ENCODE results near the gene BCL7B. TPM values are rescaled to one million over a fixed set of nuclear protein-coding genes. Genes with fewer than 3 reads are reported as not detected.

Gene BCL7B
- total RNA-seq (2022; extraction: Qiagen RNA extraction; ENCODE audit: low read depth) = 56.9 to 78.1 TPM (median 68.8 TPM) in 5 replicates

DNA sequence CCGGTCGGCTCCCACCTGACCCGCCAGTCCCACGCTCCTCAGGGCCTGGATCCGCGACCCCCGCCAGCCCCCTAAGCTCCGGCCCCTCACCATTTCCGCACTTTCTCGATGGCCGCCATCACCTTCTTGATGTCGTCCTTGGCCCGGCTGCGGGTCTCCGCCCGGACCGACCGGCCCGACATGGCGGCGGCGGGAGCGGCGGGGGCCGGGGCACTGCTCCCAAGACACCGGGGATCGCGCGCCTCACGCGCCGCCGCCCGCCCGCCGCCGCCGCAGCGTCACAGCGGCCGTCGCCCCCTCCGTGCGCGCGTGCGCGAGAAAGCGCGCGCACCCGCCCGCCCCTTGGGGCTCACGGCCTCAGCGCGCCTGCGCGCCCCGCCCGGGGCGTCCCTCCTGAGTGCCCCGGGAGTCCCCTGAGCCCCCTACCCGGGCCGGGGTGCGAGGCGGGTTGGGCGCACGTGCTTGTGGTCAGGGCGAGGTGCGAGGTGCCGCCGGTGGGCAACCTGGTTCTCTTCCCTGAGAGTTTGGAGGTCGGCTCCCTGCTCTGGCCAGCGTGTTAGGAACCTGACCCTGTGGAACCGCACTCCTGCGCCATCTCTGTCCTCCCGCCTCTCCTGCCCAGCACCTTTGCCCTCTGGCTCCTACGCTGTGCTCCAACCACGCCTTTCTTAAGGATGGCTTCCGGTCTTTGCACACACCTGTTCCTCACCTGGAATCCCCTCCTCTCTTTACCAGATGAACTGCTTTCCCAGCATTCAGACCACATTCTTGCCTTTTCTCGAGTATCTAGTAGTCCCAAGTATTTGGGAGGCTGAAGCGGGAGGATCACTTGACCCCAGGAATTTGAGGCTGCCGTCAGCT is at the start of gene BCL7B:
BCL7B (minus strand) TSS at position 294 of the 861 bp plus-strand sequence; CDS start at position 182, 112 bp downstream.

DNA sequence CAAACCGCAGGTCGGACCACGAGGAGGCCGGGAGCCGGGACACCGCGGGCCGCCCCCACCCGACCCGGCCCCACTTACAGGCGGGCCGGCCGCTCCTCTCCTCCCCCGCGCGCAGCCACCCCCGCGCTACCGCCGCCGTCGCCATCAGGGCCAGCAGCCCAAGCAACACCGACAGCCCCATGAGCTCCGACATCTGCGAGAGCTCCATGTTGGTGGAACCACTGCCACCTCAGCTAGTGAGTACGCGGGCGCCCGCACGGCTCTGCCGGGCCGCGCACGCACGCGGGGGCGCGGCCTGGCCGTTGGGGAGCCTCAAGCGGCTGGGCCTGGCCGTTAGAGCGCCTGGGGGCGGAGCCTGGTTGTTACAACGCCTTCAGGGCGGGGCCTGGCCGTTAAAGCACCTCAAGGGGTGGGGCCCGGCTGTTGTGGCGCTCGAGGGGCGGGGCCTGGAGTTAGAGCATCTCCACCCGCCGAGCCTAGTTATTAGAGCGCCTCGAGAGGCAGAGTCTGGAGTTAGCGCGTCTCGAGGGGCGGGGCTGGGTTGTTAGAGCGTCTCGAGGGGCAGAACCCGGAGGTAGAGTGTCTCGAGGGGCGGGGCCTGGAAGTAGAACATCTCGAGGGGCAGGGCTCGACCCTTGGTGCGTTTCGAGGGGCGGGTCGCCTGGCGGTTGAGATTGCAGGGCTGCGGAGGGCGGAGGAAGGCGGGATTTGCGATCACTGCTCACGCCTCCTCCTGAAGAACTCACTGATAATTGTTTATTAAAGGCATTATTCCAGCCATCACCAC is 21.0 kb upstream of the BCL7B start, which contains the start of gene TBL2:
TBL2 (minus strand) TSS at position 238 of the 787 bp plus-strand sequence; CDS start at position 208, 30 bp downstream.

DNA sequence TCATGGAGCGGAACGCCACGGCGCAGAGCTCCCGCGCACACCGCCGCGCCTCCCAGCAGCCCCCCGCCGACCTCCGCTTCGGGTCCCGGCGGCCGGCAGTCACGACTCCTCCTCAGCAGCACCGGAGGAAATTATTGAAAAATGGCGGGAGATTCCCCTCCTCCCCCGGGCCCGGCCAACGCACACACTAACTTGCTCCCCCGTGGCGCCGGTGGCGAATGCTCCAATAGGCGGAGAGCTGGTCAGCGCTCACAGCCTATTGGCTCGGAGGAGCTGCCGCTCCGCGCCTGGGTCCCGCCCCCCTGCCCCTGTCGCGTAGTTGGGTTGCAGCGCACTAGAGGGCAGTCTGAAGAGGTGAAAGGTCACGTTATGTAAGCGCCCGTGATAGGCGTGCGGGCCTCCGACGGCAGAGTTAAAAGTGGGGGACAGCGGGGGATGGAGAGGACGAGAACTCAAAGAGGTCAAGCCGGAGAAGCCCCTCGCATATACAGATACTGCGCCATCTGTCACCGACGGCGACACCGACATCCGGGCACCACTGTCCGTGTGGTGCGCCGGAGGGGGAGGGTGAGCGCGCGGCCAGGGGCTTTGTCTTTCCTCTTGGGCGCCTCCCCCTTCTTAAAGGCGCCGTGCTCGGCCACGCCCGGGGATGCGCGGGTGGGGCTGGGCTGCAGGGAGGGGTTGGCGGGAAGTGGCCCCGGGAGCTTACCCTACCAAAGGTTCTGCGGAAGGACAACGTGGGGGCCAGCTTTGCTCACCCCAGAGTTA is 35.2 kb downstream of the BCL7B start, which contains the start of gene BAZ1B:
BAZ1B (minus strand) TSS at position 189 of the 768 bp plus-strand sequence. CDS start 360 bp downstream, outside the sequence.

Other genes starting within 250 kb of the BCL7B start
- gene NSUN5, start 248.9 kb downstream of the BCL7B start, total RNA-seq (2022; extraction: Qiagen RNA extraction; ENCODE audit: low read depth) = 43.3 to 66.7 TPM (median 59.9 TPM) in 5 replicates
- gene TRIM50, start 229.6 kb downstream of the BCL7B start, total RNA-seq (2022; extraction: Qiagen RNA extraction; ENCODE audit: low read depth) = not detected in 5 replicates
- gene FKBP6, start 229.5 kb downstream of the BCL7B start, total RNA-seq (2022; extraction: Qiagen RNA extraction; ENCODE audit: low read depth) = not detected in 5 replicates
- 0.67 to 2.5 TPM (median 2.1 TPM) in 5 replicates for gene FZD9, start 123.9 kb downstream of the BCL7B start, total RNA-seq (2022; extraction: Qiagen RNA extraction; ENCODE audit: low read depth)
- 53.5 to 68.3 TPM (median 62.9 TPM) in 5 replicates for gene BAZ1B, start 35.4 kb downstream of the BCL7B start, total RNA-seq (2022; extraction: Qiagen RNA extraction; ENCODE audit: low read depth)
- 45.9 to 53.3 TPM (median 53.2 TPM) in 5 replicates for gene TBL2, start 20.9 kb upstream of the BCL7B start, total RNA-seq (2022; extraction: Qiagen RNA extraction; ENCODE audit: low read depth)
- 0.38 to 1.5 TPM (median 0.91 TPM) in 5 replicates for gene MLXIPL, start 66.8 kb upstream of the BCL7B start, total RNA-seq (2022; extraction: Qiagen RNA extraction; ENCODE audit: low read depth)
- gene VPS37D, start 110.1 kb upstream of the BCL7B start, total RNA-seq (2022; extraction: Qiagen RNA extraction; ENCODE audit: low read depth) = 2.6 to 7.3 TPM (median 5.4 TPM) in 5 replicates
- 8.1 to 11.1 TPM (median 9.7 TPM) in 5 replicates for gene DNAJC30, start 125.8 kb upstream of the BCL7B start, total RNA-seq (2022; extraction: Qiagen RNA extraction; ENCODE audit: low read depth)
- gene BUD23, start 125.9 kb upstream of the BCL7B start, total RNA-seq (2022; extraction: Qiagen RNA extraction; ENCODE audit: low read depth) = 126 to 151 TPM (median 132 TPM) in 5 replicates
- gene STX1A, start 162.0 kb upstream of the BCL7B start, total RNA-seq (2022; extraction: Qiagen RNA extraction; ENCODE audit: low read depth) = 67.2 to 92.1 TPM (median 81.8 TPM) in 5 replicates
- 16.7 to 26.7 TPM (median 24.8 TPM) in 5 replicates for gene ABHD11, start 181.1 kb upstream of the BCL7B start, total RNA-seq (2022; extraction: Qiagen RNA extraction; ENCODE audit: low read depth)
- gene CLDN3, start 212.6 kb upstream of the BCL7B start, total RNA-seq (2022; extraction: Qiagen RNA extraction; ENCODE audit: low read depth) = 0.58 to 4.4 TPM (median 3.2 TPM) in 5 replicates